ENCODE results near the gene MCUB. TPM values are rescaled to one million over a fixed set of nuclear protein-coding genes. Genes with fewer than 3 reads are reported as not detected.

The MCUB gene
- total RNA-seq, 4 donors from 2014 or later = 30.4 to 68.4 (median 44.6) TPM

GRCh38 chr4:109545401-109545800, 14.6 kb upstream of the MCUB start:
- no peaks in the 10 kb centered on the region for H3K27me3 ChIP-seq
- no peak overlapping the region for H3K27ac ChIP-seq
- H3K4me1 ChIP-seq = no peaks in the 10 kb centered on the region
- H3K9me3 ChIP-seq = no peaks in the 10 kb centered on the region
- no peak for DNase-seq (ENCODE audit: low spot score in 2 of 2)
- WGBS = 98% methylated on average over 1 of the region's 1 CpG
- TF ChIP-seq EP300 (IDR thresholded peaks at IDR 0.05) (no peak), POLR2A (IDR thresholded peaks at IDR 0.05) (no peak), POLR2AphosphoS5 (IDR thresholded peaks at IDR 0.05) (no peak)
- TF ChIP-seq, protein P1, sequence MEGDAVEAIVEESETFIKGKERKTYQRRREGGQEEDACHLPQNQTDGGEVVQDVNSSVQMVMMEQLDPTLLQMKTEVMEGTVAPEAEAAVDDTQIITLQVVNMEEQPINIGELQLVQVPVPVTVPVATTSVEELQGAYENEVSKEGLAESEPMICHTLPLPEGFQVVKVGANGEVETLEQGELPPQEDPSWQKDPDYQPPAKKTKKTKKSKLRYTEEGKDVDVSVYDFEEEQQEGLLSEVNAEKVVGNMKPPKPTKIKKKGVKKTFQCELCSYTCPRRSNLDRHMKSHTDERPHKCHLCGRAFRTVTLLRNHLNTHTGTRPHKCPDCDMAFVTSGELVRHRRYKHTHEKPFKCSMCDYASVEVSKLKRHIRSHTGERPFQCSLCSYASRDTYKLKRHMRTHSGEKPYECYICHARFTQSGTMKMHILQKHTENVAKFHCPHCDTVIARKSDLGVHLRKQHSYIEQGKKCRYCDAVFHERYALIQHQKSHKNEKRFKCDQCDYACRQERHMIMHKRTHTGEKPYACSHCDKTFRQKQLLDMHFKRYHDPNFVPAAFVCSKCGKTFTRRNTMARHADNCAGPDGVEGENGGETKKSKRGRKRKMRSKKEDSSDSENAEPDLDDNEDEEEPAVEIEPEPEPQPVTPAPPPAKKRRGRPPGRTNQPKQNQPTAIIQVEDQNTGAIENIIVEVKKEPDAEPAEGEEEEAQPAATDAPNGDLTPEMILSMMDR (IDR thresholded peaks at IDR 0.05) = no peak
- H3K36me3 ChIP-seq = peaks cover 32% of the 10 kb centered on the region
- no peak overlapping the region for H3K4me3 ChIP-seq

DNA sequence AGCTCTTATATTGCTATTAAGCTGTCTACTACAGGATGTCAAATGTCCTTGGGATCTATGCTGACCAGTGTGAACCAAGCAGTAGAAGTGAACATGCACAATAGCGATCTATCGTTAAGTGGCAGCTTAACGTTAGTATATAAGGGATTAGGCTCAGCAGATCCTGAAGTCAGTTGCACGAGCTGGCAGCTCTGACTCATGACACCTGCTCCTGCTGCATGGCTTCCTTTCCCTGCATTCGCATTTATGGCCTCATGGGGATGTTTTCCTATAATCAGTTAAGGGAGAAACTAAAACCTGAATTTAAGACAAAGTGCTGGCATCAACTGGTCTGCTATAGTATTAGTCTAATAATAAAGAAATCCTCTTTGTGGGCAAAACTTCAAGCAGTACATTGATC, 12.7 kb upstream of the MCUB start:
- Histone ChIP-seq H3K4me1 (no peaks in the 10 kb centered on the region), H3K4me3 (no peak overlapping the region), H3K9me3 (no peaks in the 10 kb centered on the region), H3K36me3 (peaks cover 22% of the 10 kb centered on the region), H3K27ac (no peak overlapping the region), H3K27me3 (no peaks in the 10 kb centered on the region)
- DNase-seq (ENCODE audit: low spot score in 2 of 2) = no peak
- 90% methylated on average over 5 of the region's 5 CpGs for WGBS
- TF ChIP-seq POLR2AphosphoS5 (IDR thresholded peaks at IDR 0.05) (no peak), POLR2A (IDR thresholded peaks at IDR 0.05) (no peak), EP300 (IDR thresholded peaks at IDR 0.05) (no peak)
- TF ChIP-seq, protein P1 (IDR thresholded peaks at IDR 0.05) = no peak

GRCh38 chr4:109548655-109549054, 11.4 kb upstream of the MCUB start:
- TF ChIP-seq EP300 (IDR thresholded peaks at IDR 0.05) (no peak), POLR2A (IDR thresholded peaks at IDR 0.05) (no peak), POLR2AphosphoS5 (IDR thresholded peaks at IDR 0.05) (no peak)
- TF ChIP-seq, protein P1 (IDR thresholded peaks at IDR 0.05) = no peak
- no peaks in the 10 kb centered on the region for H3K4me1 ChIP-seq
- peaks cover 14% of the 10 kb centered on the region for H3K36me3 ChIP-seq
- WGBS = 59% methylated on average over 2 of the region's 2 CpGs
- no peak overlapping the region for H3K27ac ChIP-seq
- no peak for DNase-seq (ENCODE audit: low spot score in 2 of 2)
- H3K9me3 ChIP-seq = no peaks in the 10 kb centered on the region
- H3K27me3 ChIP-seq = no peaks in the 10 kb centered on the region
- H3K4me3 ChIP-seq = no peak overlapping the region

DNA sequence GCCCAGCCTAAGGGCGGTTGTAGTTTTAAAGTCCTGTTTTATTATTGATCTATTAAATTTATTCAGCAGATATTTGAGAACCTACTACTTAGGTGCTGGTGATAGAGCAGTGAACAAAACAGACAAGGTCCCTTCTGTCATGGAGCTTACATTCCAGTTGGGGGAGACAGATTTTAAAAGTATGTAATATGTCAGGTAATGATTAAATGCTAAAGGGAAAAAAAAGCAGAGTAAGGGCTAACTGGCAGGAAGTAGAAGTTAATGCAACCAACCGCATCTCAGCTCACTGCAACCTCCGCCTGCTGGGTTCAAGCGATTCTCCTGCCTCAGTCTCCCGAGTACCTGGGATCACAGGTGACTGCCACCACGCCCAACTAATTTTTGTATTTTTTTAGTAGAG, 7.8 kb upstream of the MCUB start:
- Histone ChIP-seq H3K27me3 (no peaks in the 10 kb centered on the region), H3K9me3 (no peaks in the 10 kb centered on the region), H3K4me1 (no peaks in the 10 kb centered on the region), H3K4me3 (no peak overlapping the region), H3K36me3 (peaks cover 7% of the 10 kb centered on the region), H3K27ac (no peak overlapping the region)
- TF ChIP-seq, protein P1 (IDR thresholded peaks at IDR 0.05) = no peak
- TF ChIP-seq EP300 (IDR thresholded peaks at IDR 0.05) (no peak), POLR2A (IDR thresholded peaks at IDR 0.05) (no peak), POLR2AphosphoS5 (IDR thresholded peaks at IDR 0.05) (no peak)
- 84% methylated on average over 6 of the region's 6 CpGs for WGBS
- no peak for DNase-seq (ENCODE audit: low spot score in 2 of 2)

DNA sequence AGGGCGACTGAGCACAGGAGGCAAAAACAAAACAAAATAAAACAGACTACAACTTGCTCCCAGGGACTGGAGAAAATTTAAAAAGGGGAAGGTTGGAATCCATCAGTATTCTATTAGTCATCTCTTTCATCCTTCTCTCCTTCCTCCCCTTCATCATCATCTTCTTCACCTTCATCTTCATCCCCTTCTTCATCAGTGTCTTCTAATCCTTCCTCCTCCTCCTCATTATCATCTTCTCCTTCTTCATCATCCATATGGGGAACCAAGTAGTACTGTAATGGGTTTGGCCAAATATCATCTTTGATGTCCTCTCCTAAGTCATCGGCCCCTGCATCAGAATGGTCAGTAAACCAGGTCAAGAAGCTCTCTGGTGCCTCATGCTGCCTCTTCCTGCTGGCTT, 6.9 kb upstream of the MCUB start:
- no peak overlapping the region for H3K4me3 ChIP-seq
- DNase-seq (ENCODE audit: low spot score in 2 of 2) = no peak
- H3K4me1 ChIP-seq = no peaks in the 10 kb centered on the region
- no peak overlapping the region for H3K27ac ChIP-seq
- WGBS = 100% methylated on average over 2 of the region's 2 CpGs
- no peaks in the 10 kb centered on the region for H3K9me3 ChIP-seq
- TF ChIP-seq, protein P1 (IDR thresholded peaks at IDR 0.05) = no peak
- TF ChIP-seq POLR2A (IDR thresholded peaks at IDR 0.05) (no peak), POLR2AphosphoS5 (IDR thresholded peaks at IDR 0.05) (no peak)
- H3K27me3 ChIP-seq = no peaks in the 10 kb centered on the region
- H3K36me3 ChIP-seq = peaks cover 2% of the 10 kb centered on the region
